HepG2 (cell line): ENCODE data around the gene SPTSSA. TPM values are rescaled to one million over a fixed set of nuclear protein-coding genes. Genes with fewer than 3 reads are reported as not detected.

Experiments used
- ATF1 ChIP-seq: IDR thresholded peaks from 2 replicates; pipeline ENCODE4 v1.6.1; 2016; ENCODE audit warnings: mild to moderate bottlenecking, control low read depth
- CREM ChIP-seq, 2 experiments: sonication (generic) in 1 of 2; formaldehyde crosslinking in 1 of 2; IDR thresholded peaks; 2 replicates each; pipeline versions ENCODE4 v1.4.0 to v1.6.1; 2016 to 2020; ENCODE audit warnings: antibody characterized with exemption in 1 of 2, mild to moderate bottlenecking in 1 of 2, missing genetic modification reagents in 1 of 2
- GPN1 ChIP-seq: sonication (generic); formaldehyde crosslinking; IDR thresholded peaks from 2 replicates; pipeline ENCODE4 v1.5.1; 2020; ENCODE audit warnings: missing genetic modification reagents, borderline replicate concordance
- JUNB ChIP-seq: sonication (generic); formaldehyde crosslinking; IDR thresholded peaks from 2 replicates; pipeline ENCODE4 v1.8.0; 2022; ENCODE audit warnings: missing genetic modification reagents, mild to moderate bottlenecking, borderline replicate concordance
- KDM2A ChIP-seq: sonication (generic); formaldehyde crosslinking; IDR thresholded peaks from 2 replicates; pipeline ENCODE4 v1.4.0; 2020; ENCODE audit warnings: low read depth, missing genetic modification reagents, borderline replicate concordance
- KLF9 ChIP-seq: IDR thresholded peaks from 2 replicates; pipeline ENCODE4 v1.6.1; 2016; ENCODE audit warnings: low read depth
- NKX3-1 ChIP-seq: sonication (generic); formaldehyde crosslinking; IDR thresholded peaks from 2 replicates; pipeline ENCODE4 v1.5.0; 2020; ENCODE audit warnings: missing genetic modification reagents
- PHF8 ChIP-seq: sonication (generic); formaldehyde crosslinking; IDR thresholded peaks from 2 replicates; pipeline ENCODE4 v1.5.0; 2020; ENCODE audit warnings: missing genetic modification reagents
- RERE ChIP-seq: IDR thresholded peaks from 2 replicates; pipeline ENCODE4 v1.6.1; 2016; ENCODE audit warnings: low read depth, missing genetic modification reagents, missing compliant biosample characterization
- U2AF1 ChIP-seq: fragments of 200-400 bp; formaldehyde crosslinking; optimal IDR thresholded peaks from 2 replicates; pipeline ENCODE3; 2017; ENCODE audit warnings: mild to moderate bottlenecking, low read depth, low read length
- ZNF276 ChIP-seq: sonication (generic); formaldehyde crosslinking; IDR thresholded peaks from 2 replicates; pipeline ENCODE4 v1.4.0; 2020; ENCODE audit warnings: mild to moderate bottlenecking, low read depth, missing genetic modification reagents
- ZNF280B ChIP-seq: sonication (generic); formaldehyde crosslinking; IDR thresholded peaks from 2 replicates; pipeline ENCODE4 v1.5.0; 2020; ENCODE audit warnings: missing genetic modification reagents, mild to moderate bottlenecking, borderline replicate concordance
- ZNF773 ChIP-seq: sonication (generic); formaldehyde crosslinking; IDR thresholded peaks from 2 replicates; pipeline ENCODE4 v1.4.0; 2020; ENCODE audit warnings: missing genetic modification reagents, borderline replicate concordance
- polyA plus RNA-seq, 8 experiments: library from polyadenylated mRNA; depleted of rRNA in 3 of 8; stranded (reverse) in 7 of 8; unstranded in 1 of 8; fragments of >200 nt; fragmentation: Illumina TruSeq in 4 of 8; extraction: Trizol in 4 of 8; gene quantifications; 2 replicates each; pipeline versions ENCODE4 v1.2.1 to v1.2.3, GENCODE V29; 2011 to 2016; ENCODE audit warnings: low read depth in 4 of 8, missing spikeins in 1 of 8, mixed read lengths in 1 of 8; ENCODE audit not compliant: insufficient read depth in 1 of 8
- total RNA-seq, 5 experiments: library from RNA; depleted of rRNA; stranded (reverse); fragments of >200 nt; fragmentation: Illumina TruSeq; extraction: Trizol; gene quantifications; 2 replicates each; pipeline ENCODE4 v1.2.3, GENCODE V29; 2016; ENCODE audit warnings: low read depth in 1 of 5
- TF ChIP-seq, protein P1 (sequence below): IDR thresholded peaks from 2 replicates; pipeline ENCODE4 v1.6.1; 2018; ENCODE audit warnings: missing genetic modification reagents, mild to moderate bottlenecking, missing compliant biosample characterization
- TF ChIP-seq, protein P2 (sequence below): sonication (generic); formaldehyde crosslinking; IDR thresholded peaks from 2 replicates; pipeline ENCODE4 v1.4.0; 2020; ENCODE audit warnings: missing genetic modification reagents
- TF ChIP-seq, protein P3 (sequence below): IDR thresholded peaks from 2 replicates; pipeline ENCODE4 v1.6.1; 2016; ENCODE audit warnings: mild to moderate bottlenecking

The SPTSSA gene
- total and polyA plus RNA-seq, 2 of the 13 experiments (the other 11 are each of a cell fraction or from before 2014, with no cell fraction given), result 19.1 to 86.1 TPM

DNA sequence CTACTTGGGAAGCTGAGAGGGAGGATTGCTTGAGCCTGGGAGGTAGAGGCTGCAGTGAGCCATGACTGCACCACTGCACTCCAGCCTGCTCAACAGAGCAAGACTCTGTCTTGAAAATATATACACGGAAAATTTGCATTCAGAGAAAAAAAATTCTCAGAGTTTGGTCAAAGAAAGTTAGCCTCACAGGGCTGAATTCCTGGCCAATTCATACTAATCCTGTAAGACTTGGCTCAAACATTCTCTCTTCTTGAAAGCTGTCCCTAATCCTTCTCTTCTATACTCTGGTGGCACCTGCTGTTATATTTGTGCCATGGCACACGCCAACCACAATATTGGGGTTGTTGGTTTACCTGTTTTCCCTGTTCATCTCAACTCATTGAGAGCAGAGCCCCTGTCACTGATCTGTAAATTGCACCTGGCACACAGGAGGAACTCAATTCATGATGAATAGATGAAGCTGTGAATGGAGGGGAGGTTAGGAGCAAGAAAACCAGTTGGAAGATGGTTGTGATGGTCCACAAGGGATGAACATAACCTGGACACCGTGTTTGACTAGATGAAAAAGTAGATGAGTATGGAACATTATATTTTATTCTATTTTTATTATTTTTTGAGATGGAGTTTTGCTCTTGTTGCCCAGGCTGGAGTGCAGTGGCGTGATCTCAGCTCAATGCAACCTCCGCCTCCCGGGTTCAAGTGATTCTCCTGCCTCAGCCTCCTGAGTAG is 36.8 kb upstream of the SPTSSA start (continued):
- no peak for TF ChIP-seq ZNF280B
- TF ChIP-seq, protein P1, sequence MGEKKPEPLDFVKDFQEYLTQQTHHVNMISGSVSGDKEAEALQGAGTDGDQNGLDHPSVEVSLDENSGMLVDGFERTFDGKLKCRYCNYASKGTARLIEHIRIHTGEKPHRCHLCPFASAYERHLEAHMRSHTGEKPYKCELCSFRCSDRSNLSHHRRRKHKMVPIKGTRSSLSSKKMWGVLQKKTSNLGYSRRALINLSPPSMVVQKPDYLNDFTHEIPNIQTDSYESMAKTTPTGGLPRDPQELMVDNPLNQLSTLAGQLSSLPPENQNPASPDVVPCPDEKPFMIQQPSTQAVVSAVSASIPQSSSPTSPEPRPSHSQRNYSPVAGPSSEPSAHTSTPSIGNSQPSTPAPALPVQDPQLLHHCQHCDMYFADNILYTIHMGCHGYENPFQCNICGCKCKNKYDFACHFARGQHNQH, result peak; percentile 63; the same call in 1 of the 2 replicates
- TF ChIP-seq ATF1, result no peak
- TF ChIP-seq JUNB (CRISPR knock-in tag), result no peak
- no peak for TF ChIP-seq GPN1 (CRISPR knock-in tag)
- no peak for TF ChIP-seq RERE (CRISPR knock-in tag)
- TF ChIP-seq, protein P2, sequence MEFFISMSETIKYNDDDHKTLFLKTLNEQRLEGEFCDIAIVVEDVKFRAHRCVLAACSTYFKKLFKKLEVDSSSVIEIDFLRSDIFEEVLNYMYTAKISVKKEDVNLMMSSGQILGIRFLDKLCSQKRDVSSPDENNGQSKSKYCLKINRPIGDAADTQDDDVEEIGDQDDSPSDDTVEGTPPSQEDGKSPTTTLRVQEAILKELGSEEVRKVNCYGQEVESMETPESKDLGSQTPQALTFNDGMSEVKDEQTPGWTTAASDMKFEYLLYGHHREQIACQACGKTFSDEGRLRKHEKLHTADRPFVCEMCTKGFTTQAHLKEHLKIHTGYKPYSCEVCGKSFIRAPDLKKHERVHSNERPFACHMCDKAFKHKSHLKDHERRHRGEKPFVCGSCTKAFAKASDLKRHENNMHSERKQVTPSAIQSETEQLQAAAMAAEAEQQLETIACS (CRISPR knock-in tag), result no peak
- TF ChIP-seq CREM (IDR thresholded peaks at IDR 0.05), result no peak
- no peak for TF ChIP-seq CREM (CRISPR knock-in tag; IDR thresholded peaks at IDR 0.05)
- no peak for TF ChIP-seq KLF9 (CRISPR knock-in tag)
- TF ChIP-seq PHF8 (CRISPR knock-in tag), result no peak
- no peak for TF ChIP-seq ZNF276
- TF ChIP-seq NKX3-1 (CRISPR knock-in tag), result no peak
- TF ChIP-seq, protein P3, sequence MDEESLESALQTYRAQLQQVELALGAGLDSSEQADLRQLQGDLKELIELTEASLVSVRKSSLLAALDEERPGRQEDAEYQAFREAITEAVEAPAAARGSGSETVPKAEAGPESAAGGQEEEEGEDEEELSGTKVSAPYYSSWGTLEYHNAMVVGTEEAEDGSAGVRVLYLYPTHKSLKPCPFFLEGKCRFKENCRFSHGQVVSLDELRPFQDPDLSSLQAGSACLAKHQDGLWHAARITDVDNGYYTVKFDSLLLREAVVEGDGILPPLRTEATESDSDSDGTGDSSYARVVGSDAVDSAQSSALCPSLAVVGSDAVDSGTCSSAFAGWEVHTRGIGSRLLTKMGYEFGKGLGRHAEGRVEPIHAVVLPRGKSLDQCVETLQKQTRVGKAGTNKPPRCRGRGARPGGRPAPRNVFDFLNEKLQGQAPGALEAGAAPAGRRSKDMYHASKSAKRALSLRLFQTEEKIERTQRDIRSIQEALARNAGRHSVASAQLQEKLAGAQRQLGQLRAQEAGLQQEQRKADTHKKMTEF (CRISPR knock-in tag), result peak; percentile 52; the same call in 1 of the 2 replicates
- no peak for TF ChIP-seq ZNF773
- no peak for TF ChIP-seq KDM2A (CRISPR knock-in tag)
- no peak for TF ChIP-seq U2AF1
